ENCODE measurements around the gene CADPS2. TPM values are rescaled to one million over a fixed set of nuclear protein-coding genes. Genes with fewer than 3 reads are reported as not detected.

The CADPS2 gene
- polyA plus RNA-seq, 1 experiment = 0.38 TPM

- DNase-seq (ENCODE audit: low read depth) = no peak
- TF ChIP-seq, protein P1, sequence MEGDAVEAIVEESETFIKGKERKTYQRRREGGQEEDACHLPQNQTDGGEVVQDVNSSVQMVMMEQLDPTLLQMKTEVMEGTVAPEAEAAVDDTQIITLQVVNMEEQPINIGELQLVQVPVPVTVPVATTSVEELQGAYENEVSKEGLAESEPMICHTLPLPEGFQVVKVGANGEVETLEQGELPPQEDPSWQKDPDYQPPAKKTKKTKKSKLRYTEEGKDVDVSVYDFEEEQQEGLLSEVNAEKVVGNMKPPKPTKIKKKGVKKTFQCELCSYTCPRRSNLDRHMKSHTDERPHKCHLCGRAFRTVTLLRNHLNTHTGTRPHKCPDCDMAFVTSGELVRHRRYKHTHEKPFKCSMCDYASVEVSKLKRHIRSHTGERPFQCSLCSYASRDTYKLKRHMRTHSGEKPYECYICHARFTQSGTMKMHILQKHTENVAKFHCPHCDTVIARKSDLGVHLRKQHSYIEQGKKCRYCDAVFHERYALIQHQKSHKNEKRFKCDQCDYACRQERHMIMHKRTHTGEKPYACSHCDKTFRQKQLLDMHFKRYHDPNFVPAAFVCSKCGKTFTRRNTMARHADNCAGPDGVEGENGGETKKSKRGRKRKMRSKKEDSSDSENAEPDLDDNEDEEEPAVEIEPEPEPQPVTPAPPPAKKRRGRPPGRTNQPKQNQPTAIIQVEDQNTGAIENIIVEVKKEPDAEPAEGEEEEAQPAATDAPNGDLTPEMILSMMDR (IDR thresholded peaks at IDR 0.05; ENCODE audit: insufficient read depth, low read depth, low read length) = no peak
- Histone ChIP-seq H3K27me3 (ENCODE audit: control insufficient read depth, insufficient read depth, low read length) (no peaks in the 10 kb centered on the region), H3K36me3 (ENCODE audit: control insufficient read depth, insufficient read depth, low read length) (no peaks in the 10 kb centered on the region), H3K4me3 (ENCODE audit: low read depth, low read length) (no peak overlapping the region)
- ChIA-PET CTCF (no interaction called here), POLR2A (no interaction called here)
These were observed 27.9 kb downstream of the CADPS2 start for GRCh38 chr7:122858320-122858719.

- Histone ChIP-seq H3K27me3 (ENCODE audit: control insufficient read depth, insufficient read depth, low read length) (no peaks in the 10 kb centered on the region), H3K36me3 (ENCODE audit: control insufficient read depth, insufficient read depth, low read length) (no peaks in the 10 kb centered on the region), H3K4me3 (ENCODE audit: low read depth, low read length) (no peak overlapping the region)
- DNase-seq (ENCODE audit: low read depth) = no peak
- ChIA-PET CTCF (no interaction called here), POLR2A (no interaction called here)
- TF ChIP-seq, protein P1 (IDR thresholded peaks at IDR 0.05; ENCODE audit: insufficient read depth, low read depth, low read length) = no peak
These were observed 35.7 kb downstream of the CADPS2 start for GRCh38 chr7:122850528-122850927.

GRCh38 chr7:122849957-122850328, 36.3 kb downstream of the CADPS2 start:
- H3K36me3 ChIP-seq (ENCODE audit: control insufficient read depth, insufficient read depth, low read length) = no peaks in the 10 kb centered on the region
- H3K4me3 ChIP-seq (ENCODE audit: low read depth, low read length) = no peak overlapping the region
- DNase-seq (ENCODE audit: low read depth) = no peak
- TF ChIP-seq, protein P1 (IDR thresholded peaks at IDR 0.05; ENCODE audit: insufficient read depth, low read depth, low read length) = no peak
- ChIA-PET POLR2A (no interaction called here), CTCF (no interaction called here)
- no peaks in the 10 kb centered on the region for H3K27me3 ChIP-seq (ENCODE audit: control insufficient read depth, insufficient read depth, low read length)

DNA sequence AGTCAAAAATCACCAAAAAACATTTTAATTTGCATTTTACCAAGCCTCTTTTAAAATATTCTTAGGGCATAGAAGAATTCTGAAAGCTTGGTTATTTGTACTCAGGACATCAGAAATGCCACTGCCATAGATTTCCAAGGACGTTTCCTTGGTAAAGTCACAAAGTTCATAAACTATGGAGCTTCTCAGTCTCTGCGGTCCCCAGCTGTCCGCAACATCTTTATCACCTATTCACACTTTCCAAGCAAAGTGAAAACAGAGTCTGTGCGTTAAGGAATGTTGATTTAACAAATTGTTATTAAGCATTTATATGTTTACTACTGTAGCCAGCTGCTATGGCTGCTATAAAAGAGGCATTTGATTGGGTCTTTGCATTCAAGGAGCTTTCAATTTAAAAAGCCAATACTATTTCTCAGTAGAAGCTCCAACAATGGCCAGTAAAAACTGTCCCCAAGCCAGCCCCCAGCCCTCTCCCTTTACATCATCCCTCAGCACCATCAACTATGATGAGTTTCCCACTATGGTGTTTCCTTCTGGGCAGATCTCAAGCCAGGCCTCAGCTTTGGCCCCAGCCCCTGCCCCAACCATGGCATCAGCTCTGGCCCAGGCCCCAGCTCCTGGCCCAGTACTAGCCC, 36.8 kb downstream of the CADPS2 start:
- POLR2A ChIA-PET = no interaction called here
- no peak for DNase-seq (ENCODE audit: low read depth)

DNA sequence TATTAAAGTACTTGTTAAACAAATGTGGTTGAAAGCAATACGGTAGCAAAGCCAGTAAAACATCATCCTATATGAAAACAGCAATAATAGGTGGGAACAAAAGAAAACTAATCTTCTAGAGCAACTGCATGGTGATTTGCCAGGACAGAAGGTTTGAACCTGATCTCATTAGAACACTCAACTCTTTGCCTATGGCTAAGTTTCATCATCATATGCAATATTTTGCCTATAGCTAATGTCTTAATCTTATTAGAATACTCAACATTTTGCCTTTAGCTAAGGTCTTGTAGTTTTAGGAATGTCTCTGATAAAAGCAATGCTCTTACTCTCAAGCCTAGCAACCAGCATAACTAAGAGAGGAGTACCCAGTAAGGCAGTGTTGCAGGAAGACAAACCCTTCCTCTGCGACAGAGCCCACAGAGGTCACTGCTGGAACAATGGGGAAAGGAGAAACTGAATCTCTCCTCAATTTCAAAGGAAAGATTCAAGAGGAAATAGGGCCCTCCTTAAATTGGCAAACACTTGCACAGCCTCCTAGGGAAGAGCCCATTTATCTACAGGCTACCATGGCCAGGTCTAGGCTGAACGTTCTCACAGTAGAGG, 38.3 kb downstream of the CADPS2 start:
- H3K36me3 ChIP-seq (ENCODE audit: control insufficient read depth, insufficient read depth, low read length) = no peaks in the 10 kb centered on the region
- no peaks in the 10 kb centered on the region for H3K27me3 ChIP-seq (ENCODE audit: control insufficient read depth, insufficient read depth, low read length)
- ChIA-PET CTCF (no interaction called here), POLR2A (no interaction called here)
- no peak overlapping the region for H3K4me3 ChIP-seq (ENCODE audit: low read depth, low read length)
- no peak for DNase-seq (ENCODE audit: low read depth)
- TF ChIP-seq, protein P1 (IDR thresholded peaks at IDR 0.05; ENCODE audit: insufficient read depth, low read depth, low read length) = no peak

More for the DNA sequence above, 36.8 kb downstream of the CADPS2 start:
- Histone ChIP-seq H3K4me3 (ENCODE audit: low read depth, low read length) (no peak overlapping the region), H3K36me3 (ENCODE audit: control insufficient read depth, insufficient read depth, low read length) (no peaks in the 10 kb centered on the region), H3K27me3 (ENCODE audit: control insufficient read depth, insufficient read depth, low read length) (no peaks in the 10 kb centered on the region)
- CTCF ChIA-PET = no interaction called here
- TF ChIP-seq, protein P1 (IDR thresholded peaks at IDR 0.05; ENCODE audit: insufficient read depth, low read depth, low read length) = no peak
